HEK293 (cell line): Measurements from ENCODE around the gene TTC23.

Experiments
- CTCF ChIP-seq: fragments of 450-650 bp; formaldehyde crosslinking; IDR thresholded peaks from 2 replicates; pipeline ENCODE4 v1.5.1; 2016; ENCODE audit warnings: missing biosample characterization, missing genetic modification characterization
- KLF1 ChIP-seq: fragments of 450-650 bp; formaldehyde crosslinking; IDR thresholded peaks from 2 replicates; pipeline ENCODE4 v1.5.1; 2016; ENCODE audit warnings: missing biosample characterization, missing genetic modification characterization
- KLF10 ChIP-seq: fragments of 450-650 bp; IDR thresholded peaks from 2 replicates; pipeline ENCODE4 v1.5.1; 2018; ENCODE audit warnings: missing biosample characterization, mild to moderate bottlenecking, missing genetic modification characterization
- ZNF292 ChIP-seq: fragments of 450-650 bp; formaldehyde crosslinking; IDR thresholded peaks from 2 replicates; pipeline ENCODE4 v1.5.1; 2016; ENCODE audit warnings: low read depth, missing biosample characterization, missing genetic modification characterization, borderline replicate concordance
- ZNF639 ChIP-seq: fragments of 450-650 bp; formaldehyde crosslinking; IDR thresholded peaks from 2 replicates; pipeline ENCODE4 v1.5.1; 2016; ENCODE audit warnings: missing biosample characterization, missing genetic modification characterization
- ZNF76 ChIP-seq: fragments of 450-650 bp; formaldehyde crosslinking; IDR thresholded peaks from 2 replicates; pipeline ENCODE4; 2016; ENCODE audit warnings: low read depth, missing biosample characterization, missing genetic modification characterization, borderline replicate concordance
- TF ChIP-seq, protein P1 (sequence below): fragments of 450-650 bp; formaldehyde crosslinking; conservative IDR thresholded peaks from 2 replicates; pipeline ENCODE4 v1.5.1; 2016; ENCODE audit warnings: low read depth, missing biosample characterization, missing genetic modification characterization

- no peak for TF ChIP-seq CTCF
- TF ChIP-seq, protein P1, sequence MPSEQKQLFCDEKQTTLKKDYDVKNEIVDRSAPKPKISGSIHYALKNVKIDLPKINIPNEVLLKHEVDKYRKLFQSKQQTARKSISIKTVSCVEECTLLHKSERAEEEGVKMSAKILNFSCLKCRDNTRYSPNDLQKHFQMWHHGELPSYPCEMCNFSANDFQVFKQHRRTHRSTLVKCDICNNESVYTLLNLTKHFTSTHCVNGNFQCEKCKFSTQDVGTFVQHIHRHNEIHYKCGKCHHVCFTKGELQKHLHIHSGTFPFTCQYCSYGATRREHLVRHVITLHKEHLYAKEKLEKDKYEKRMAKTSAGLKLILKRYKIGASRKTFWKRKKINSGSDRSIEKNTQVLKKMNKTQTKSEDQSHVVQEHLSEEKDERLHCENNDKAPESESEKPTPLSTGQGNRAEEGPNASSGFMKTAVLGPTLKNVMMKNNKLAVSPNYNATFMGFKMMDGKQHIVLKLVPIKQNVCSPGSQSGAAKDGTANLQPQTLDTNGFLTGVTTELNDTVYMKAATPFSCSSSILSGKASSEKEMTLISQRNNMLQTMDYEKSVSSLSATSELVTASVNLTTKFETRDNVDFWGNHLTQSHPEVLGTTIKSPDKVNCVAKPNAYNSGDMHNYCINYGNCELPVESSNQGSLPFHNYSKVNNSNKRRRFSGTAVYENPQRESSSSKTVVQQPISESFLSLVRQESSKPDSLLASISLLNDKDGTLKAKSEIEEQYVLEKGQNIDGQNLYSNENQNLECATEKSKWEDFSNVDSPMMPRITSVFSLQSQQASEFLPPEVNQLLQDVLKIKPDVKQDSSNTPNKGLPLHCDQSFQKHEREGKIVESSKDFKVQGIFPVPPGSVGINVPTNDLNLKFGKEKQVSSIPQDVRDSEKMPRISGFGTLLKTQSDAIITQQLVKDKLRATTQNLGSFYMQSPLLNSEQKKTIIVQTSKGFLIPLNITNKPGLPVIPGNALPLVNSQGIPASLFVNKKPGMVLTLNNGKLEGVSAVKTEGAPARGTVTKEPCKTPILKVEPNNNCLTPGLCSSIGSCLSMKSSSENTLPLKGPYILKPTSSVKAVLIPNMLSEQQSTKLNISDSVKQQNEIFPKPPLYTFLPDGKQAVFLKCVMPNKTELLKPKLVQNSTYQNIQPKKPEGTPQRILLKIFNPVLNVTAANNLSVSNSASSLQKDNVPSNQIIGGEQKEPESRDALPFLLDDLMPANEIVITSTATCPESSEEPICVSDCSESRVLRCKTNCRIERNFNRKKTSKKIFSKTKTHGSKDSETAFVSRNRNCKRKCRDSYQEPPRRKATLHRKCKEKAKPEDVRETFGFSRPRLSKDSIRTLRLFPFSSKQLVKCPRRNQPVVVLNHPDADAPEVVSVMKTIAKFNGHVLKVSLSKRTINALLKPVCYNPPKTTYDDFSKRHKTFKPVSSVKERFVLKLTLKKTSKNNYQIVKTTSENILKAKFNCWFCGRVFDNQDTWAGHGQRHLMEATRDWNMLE (tag by site-specific recombination), result no peak
- no peak for TF ChIP-seq ZNF292 (tag by site-specific recombination)
- TF ChIP-seq ZNF639 (tag by site-specific recombination), result no peak
- no peak for TF ChIP-seq ZNF76
- no peak for TF ChIP-seq KLF10 (tag by site-specific recombination)
- TF ChIP-seq KLF1, result no peak
Observed at GRCh38 chr15:99106417-99107220, 142.8 kb downstream of the TTC23 start.
